DND-41 (cell line): ENCODE measurements around the gene FN3K.

ENCODE experiments used
- CTCF ChIP-seq: IDR thresholded peaks from 2 replicates; pipeline ENCODE4 v1.5.1; 2012; ENCODE audit warnings: borderline replicate concordance, low read length, moderate library complexity, mild to moderate bottlenecking; ENCODE audit not compliant: poor library complexity, severe bottlenecking; ENCODE audit errors: extremely low read depth
- EZH2 ChIP-seq: IDR thresholded peaks from 3 replicates; pipeline ENCODE4 v1.6.1; 2012; ENCODE audit warnings: borderline replicate concordance, low read depth, mild to moderate bottlenecking, moderate library complexity, low read length, inconsistent platforms; ENCODE audit not compliant: severe bottlenecking

DNA sequence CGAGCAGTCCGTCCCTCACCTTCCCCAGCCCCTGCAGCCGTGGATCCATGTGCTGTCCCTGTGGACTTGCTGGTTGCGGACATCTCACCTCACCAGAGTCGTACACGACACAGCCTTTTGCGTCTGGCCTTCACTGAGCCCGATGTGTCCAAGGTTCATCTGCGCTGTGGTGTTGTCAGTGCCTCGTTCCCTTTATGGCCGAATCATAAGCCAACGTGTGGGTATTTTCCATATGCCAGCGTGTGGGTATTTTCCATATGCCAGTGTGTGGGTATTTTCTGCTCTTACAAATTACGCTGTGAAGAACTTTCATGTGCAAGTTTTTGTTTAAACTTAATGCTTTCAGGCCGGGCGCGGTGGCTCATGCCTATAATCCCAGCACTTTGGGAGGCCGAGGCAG lies 48.1 kb downstream of the FN3K start:
- TF ChIP-seq CTCF (no peak), EZH2 (no peak)
